GM18519 (cell line): ENCODE results near the gene ANKRD40CL.
"Not testable (repeated sequence)": the region's sequence is repeated elsewhere in the genome, so short reads cannot be mapped to it uniquely, and the experiment has no call there.

Experiments used
- ATAC-seq: cut with Tn5 transposase; IDR thresholded peaks from one replicate; pipeline ENCODE4 v1.9.1; 2021; ENCODE audit warnings: mild to moderate bottlenecking, moderate library complexity; ENCODE audit not compliant: unreplicated experiment, low FRiP score

The ANKRD40CL gene

GRCh38 chr17:50763716-50764475, 3.4 kb downstream of the ANKRD40CL start:
- no peak for ATAC-seq

GRCh38 chr17:50762177-50762576, 5.1 kb downstream of the ANKRD40CL start:
- no peak for ATAC-seq

- no peak for ATAC-seq
Measured at GRCh38 chr17:50758989-50759544, 8.3 kb downstream of the ANKRD40CL start.

GRCh38 chr17:50758524-50758923, 8.8 kb downstream of the ANKRD40CL start:
- no peak for ATAC-seq

GRCh38 chr17:50754521-50754920, 12.8 kb downstream of the ANKRD40CL start:
- ATAC-seq: no peak

GRCh38 chr17:50749245-50749644, 18.1 kb downstream of the ANKRD40CL start:
- no peak for ATAC-seq

GRCh38 chr17:50745631-50746030, 21.7 kb downstream of the ANKRD40CL start:
- ATAC-seq: no peak

- ATAC-seq: no peak
Measured at GRCh38 chr17:50739098-50739497, 28.2 kb downstream of the ANKRD40CL start.

GRCh38 chr17:50737118-50737698, 30.1 kb downstream of the ANKRD40CL start:
- ATAC-seq: no peak

- ATAC-seq: no peak
Measured at GRCh38 chr17:50735287-50735686, 32.0 kb downstream of the ANKRD40CL start.

- ATAC-seq: no peak
Measured at GRCh38 chr17:50731575-50732460, 35.5 kb downstream of the ANKRD40CL start.

GRCh38 chr17:50728881-50729765, 38.2 kb downstream of the ANKRD40CL start:
- no peak for ATAC-seq

GRCh38 chr17:50728112-50728429, 39.2 kb downstream of the ANKRD40CL start:
- no peak for ATAC-seq

- ATAC-seq: no peak
Measured at GRCh38 chr17:50725769-50726655, 41.3 kb downstream of the ANKRD40CL start.

- not testable (repeated sequence) for ATAC-seq
Measured at GRCh38 chr17:50724622-50725021, 42.7 kb downstream of the ANKRD40CL start.

- no peak for ATAC-seq
Measured at GRCh38 chr17:50722746-50723145, 44.6 kb downstream of the ANKRD40CL start.

- ATAC-seq: no peak
Measured at GRCh38 chr17:50721194-50722010, 45.9 kb downstream of the ANKRD40CL start.
